Upper lobe of left lung (tissue), 6 donors: ENCODE results near the gene RGS11. TPM values are rescaled to one million over a fixed set of nuclear protein-coding genes. Genes with fewer than 3 reads are reported as not detected.
A peak's percentile ranks its signal among the peaks of the same experiment; 100 is the strongest.

Source experiments
- ATAC-seq, 2 donors: fragments of 200-7000 bp; cut with Tn5 transposase; one replicate each; pipeline ENCODE4 v1.9.1; 2022; ENCODE audit warnings: mild to moderate bottlenecking in 2 of 2, moderate library complexity in 2 of 2; ENCODE audit not compliant: low FRiP score in 2 of 2
- DNase-seq, 2 donors: peaks; one replicate each; pipeline ENCODE4 v3.0.0-alpha.2; 2019 to 2020
- H3K27ac ChIP-seq, 4 donors: fragments of 200-600 bp; sonication (generic); one replicate each; pipeline ENCODE4 v1.5.1; 2016 to 2019
- H3K27me3 ChIP-seq, 4 donors: fragments of 200-600 bp; sonication (generic); one replicate each; pipeline ENCODE4 v1.5.1; 2017 to 2019
- H3K36me3 ChIP-seq, 4 donors: fragments of 200-600 bp; sonication (generic); one replicate each; pipeline ENCODE4 v1.5.1; 2016 to 2019
- H3K4me1 ChIP-seq, 4 donors: fragments of 200-600 bp; sonication (generic); one replicate each; pipeline ENCODE4 v1.5.1; 2018 to 2019
- H3K4me3 ChIP-seq, 4 donors: fragments of 200-600 bp; sonication (generic); one replicate each; pipeline ENCODE4 v1.5.1; 2017 to 2019; ENCODE audit warnings: mild to moderate bottlenecking in 2 of 4, moderate library complexity in 1 of 4
- H3K9me3 ChIP-seq, 4 donors: fragments of 200-600 bp; sonication (generic); one replicate each; pipeline ENCODE4 v1.5.1; 2018 to 2019
- EP300 ChIP-seq, 4 donors: sonication (generic); formaldehyde crosslinking; IDR thresholded peaks; one replicate each; pipeline ENCODE4 v1.5.1; 2017; ENCODE audit warnings: antibody characterized with exemption in 4 of 4, control low read depth in 2 of 4
- POLR2A ChIP-seq, 4 donors: fragments of 450-650 bp; IDR thresholded peaks; one replicate each; pipeline ENCODE4 v1.5.1; 2016 to 2017; ENCODE audit warnings: antibody characterized with exemption in 4 of 4, mild to moderate bottlenecking in 2 of 4
- POLR2AphosphoS5 ChIP-seq, 2 donors: sonication (generic); formaldehyde crosslinking; IDR thresholded peaks; one replicate each; pipeline ENCODE4 v1.5.1; 2017; ENCODE audit warnings: antibody characterized with exemption in 2 of 2
- WGBS, 2 donors: methylation state at CpG; one replicate each; pipeline ENCODE4 v1.1.5; 2017 to 2018; 5-methylcytosine and 5-hydroxymethylcytosine counted together
- total RNA-seq, 6 donors: library from RNA; depleted of rRNA in 4 of 6; stranded (reverse); fragments of >200 nt in 4 of 6; gene quantifications; one replicate each; pipeline versions ENCODE4 v1.1.0 to v1.2.1, GENCODE V29; 2016 to 2021
- TF ChIP-seq, protein P1 (sequence below), 6 experiments: fragments of 450-650 bp in 4 of 6; fragments of 200-600 bp in 2 of 6; sonication (generic) in 2 of 6; IDR thresholded peaks; one replicate each; pipeline ENCODE4 v1.5.1; 2016 to 2019; ENCODE audit warnings: antibody characterized with exemption in 6 of 6
- donor health status: DM: no; HTN: no; CAD: no; lungs with moderate emphysema.
- donor health status: DM: no; HTN: yes; CAD: no; lungs with severe emphysema.

The RGS11 gene
- total RNA-seq, 6 donors from 2014 or later = 1.9 to 16.8 (median 5.5) TPM

DNA sequence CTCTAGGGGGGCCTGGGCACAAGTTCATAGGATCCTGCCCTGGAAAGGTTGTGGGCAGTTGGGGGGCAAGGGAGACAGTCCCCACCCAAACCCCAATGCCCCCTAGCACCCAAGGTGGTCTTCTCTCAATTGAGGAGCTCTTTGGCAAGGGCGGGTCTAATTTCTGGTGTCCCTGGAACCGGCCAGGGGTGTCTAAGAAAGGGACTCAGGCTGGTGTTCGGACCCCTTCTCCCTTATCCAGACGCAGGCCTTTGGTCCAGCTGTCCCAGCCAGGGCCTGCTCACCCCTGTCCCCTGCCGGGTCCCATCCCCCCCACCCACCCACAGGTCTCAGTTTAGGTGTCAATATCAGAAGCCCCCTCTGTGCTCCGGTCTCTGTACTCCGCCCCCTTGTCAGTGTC lies 3.8 kb upstream of the RGS11 start:
- Histone ChIP-seq H3K4me3 (no peak overlapping the region), H3K27ac (no peak overlapping the region), H3K4me1 (peaks cover 19 to 44% (median 22%) of the 10 kb centered on the region in 4 donors), H3K27me3 (peaks cover 2 to 44% (median 24%) of the 10 kb centered on the region in 4 donors), H3K36me3 (no peaks in the 10 kb centered on the region), H3K9me3 (no peaks in the 10 kb centered on the region)
- 62 to 76% methylated on average over 5 to 7 of the region's 7 CpGs for WGBS, 2 donors
- TF ChIP-seq POLR2A (IDR thresholded peaks at IDR 0.05) (no peak), EP300 (IDR thresholded peaks at IDR 0.05) (no peak), POLR2AphosphoS5 (IDR thresholded peaks at IDR 0.05) (no peak)
- TF ChIP-seq, protein P1, sequence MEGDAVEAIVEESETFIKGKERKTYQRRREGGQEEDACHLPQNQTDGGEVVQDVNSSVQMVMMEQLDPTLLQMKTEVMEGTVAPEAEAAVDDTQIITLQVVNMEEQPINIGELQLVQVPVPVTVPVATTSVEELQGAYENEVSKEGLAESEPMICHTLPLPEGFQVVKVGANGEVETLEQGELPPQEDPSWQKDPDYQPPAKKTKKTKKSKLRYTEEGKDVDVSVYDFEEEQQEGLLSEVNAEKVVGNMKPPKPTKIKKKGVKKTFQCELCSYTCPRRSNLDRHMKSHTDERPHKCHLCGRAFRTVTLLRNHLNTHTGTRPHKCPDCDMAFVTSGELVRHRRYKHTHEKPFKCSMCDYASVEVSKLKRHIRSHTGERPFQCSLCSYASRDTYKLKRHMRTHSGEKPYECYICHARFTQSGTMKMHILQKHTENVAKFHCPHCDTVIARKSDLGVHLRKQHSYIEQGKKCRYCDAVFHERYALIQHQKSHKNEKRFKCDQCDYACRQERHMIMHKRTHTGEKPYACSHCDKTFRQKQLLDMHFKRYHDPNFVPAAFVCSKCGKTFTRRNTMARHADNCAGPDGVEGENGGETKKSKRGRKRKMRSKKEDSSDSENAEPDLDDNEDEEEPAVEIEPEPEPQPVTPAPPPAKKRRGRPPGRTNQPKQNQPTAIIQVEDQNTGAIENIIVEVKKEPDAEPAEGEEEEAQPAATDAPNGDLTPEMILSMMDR (IDR thresholded peaks at IDR 0.05) = no peak
- ATAC-seq (no peak), DNase-seq (no peak)

DNA sequence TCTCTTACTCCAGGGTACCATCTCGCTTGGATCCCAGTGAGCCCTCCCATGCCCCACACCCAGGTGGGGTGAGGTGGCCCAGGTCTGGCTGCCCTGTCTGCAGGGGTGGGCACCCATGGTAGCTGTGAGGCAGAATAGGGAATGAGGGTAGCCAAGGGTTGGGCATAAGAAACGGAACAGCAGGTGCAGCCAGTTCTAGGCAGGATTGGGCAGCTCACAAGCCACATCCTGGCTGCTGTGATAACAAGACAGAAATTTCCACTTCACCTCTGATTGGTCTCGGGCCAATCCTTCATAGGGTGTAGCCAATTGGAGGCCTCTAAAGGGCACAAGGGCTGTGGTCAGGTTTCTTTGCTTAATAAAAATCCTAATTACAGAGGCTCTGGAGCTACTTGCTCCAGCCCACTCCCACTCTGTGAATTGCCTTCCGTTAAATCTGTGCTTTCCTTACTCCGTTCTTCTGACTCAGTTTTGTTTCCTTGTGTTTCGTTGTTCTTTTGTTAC lies 3.2 kb upstream of the RGS11 start:
- H3K27me3 ChIP-seq = peaks cover 2 to 46% (median 24%) of the 10 kb centered on the region in 4 donors

DNA sequence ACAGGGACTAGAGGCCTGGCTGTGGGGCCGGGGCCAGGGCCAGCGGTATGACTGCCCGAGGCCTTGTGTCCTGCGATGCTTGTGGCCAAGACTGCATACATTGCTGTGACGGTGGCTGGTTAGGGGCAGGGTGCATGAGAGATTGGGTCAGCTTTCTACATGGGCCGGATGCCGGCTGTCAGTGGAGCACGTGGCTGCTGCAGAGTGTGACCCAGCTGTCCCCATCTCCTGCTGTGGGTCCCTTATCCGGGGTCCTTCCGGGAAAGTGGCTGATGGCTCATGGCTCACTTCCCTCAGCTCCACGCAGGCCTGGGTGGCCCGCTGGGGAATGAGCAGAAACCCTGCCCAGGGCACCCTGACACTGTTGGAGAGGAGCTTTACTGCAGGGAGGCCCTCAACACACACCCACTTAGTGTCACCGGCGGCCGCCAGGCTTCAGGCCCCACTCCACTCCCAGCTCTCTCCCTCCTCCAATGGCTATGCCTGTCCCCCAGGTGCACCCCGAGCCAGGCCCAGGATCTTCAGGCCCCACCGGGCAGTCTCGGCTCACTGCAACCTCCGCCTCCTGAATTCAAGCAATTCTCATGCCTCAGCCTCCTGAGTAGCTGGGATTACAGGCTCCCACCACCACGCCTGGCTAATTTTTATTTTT lies 808 bp upstream of the RGS11 start:
- ATAC-seq (no peak), DNase-seq (peak in 1 of 2 donors; percentile 79)
- WGBS, 2 donors = 71 to 78% methylated on average over 13 to 17 of the region's 20 CpGs
- Histone ChIP-seq H3K27ac (peak overlapping the region in 2 of 4 donors; percentile 34 to 75), H3K36me3 (no peaks in the 10 kb centered on the region), H3K9me3 (no peaks in the 10 kb centered on the region), H3K4me3 (no peak overlapping the region), H3K4me1 (peaks cover 19 to 39% (median 22%) of the 10 kb centered on the region in 4 donors), H3K27me3 (peaks cover 2 to 39% (median 18%) of the 10 kb centered on the region in 4 donors)
- TF ChIP-seq POLR2A (IDR thresholded peaks at IDR 0.05) (peak in 1 of 4 donors; percentile 8), POLR2AphosphoS5 (IDR thresholded peaks at IDR 0.05) (no peak), EP300 (IDR thresholded peaks at IDR 0.05) (no peak)

More for the DNA sequence above, 3.2 kb upstream of the RGS11 start:
- TF ChIP-seq, protein P1 (IDR thresholded peaks at IDR 0.05) = no peak
- no peak for TF ChIP-seq EP300 (IDR thresholded peaks at IDR 0.05)
- TF ChIP-seq POLR2A (IDR thresholded peaks at IDR 0.05) = no peak
- no peak for TF ChIP-seq POLR2AphosphoS5 (IDR thresholded peaks at IDR 0.05)
- no peak for ATAC-seq
- 46 to 48% methylated on average over 5 to 6 of the region's 6 CpGs for whole genome bisulfite sequencing, 2 donors
- peak; percentile 38 to 45 for DNase-seq
- H3K9me3 ChIP-seq = no peaks in the 10 kb centered on the region
- peaks cover 19 to 44% (median 22%) of the 10 kb centered on the region in 4 donors for H3K4me1 ChIP-seq
- H3K36me3 ChIP-seq = no peaks in the 10 kb centered on the region
- no peak overlapping the region for H3K4me3 ChIP-seq
- H3K27ac ChIP-seq = no peak overlapping the region

DNA sequence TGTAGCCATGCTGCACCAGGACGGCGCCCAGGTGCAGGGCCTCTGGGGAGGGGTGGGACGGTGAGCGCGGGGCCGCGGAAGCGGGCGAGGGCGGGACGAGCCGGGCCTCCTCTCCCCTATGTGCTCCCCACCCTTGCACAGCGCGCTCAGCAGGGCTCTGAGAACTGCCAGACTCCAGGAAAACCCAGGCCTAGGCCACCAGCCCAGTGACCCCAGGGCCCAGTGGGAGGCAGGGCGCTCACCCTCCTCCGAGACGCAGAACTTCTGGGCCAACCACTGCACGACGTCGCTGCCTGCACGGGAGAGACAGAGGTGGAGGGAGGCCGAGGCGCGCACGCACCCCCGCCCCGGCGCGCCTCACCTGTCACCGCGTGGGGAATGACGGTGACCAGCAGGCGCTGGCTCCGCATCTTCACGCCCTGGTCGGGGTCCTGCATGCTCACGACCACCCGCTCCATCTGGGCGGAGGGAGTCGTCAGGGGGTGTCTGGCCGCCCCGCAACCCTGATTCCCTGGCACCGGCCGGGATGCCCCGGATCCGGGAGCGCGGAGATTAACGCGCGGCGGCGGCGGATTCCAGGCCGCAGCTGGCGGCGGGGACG lies 603 bp downstream of the RGS11 start:
- Histone ChIP-seq H3K27ac (no peak overlapping the region), H3K4me1 (peaks cover 13 to 27% (median 15%) of the 10 kb centered on the region in 4 donors), H3K36me3 (no peaks in the 10 kb centered on the region), H3K4me3 (peak overlapping the region; percentile 25 to 51 (median 49)), H3K9me3 (no peaks in the 10 kb centered on the region), H3K27me3 (peaks cover 0 to 28% (median 8%) of the 10 kb centered on the region in 4 donors)
- 8 to 10% methylated on average over 2 to 14 of the region's 58 CpGs for WGBS, 2 donors
- ATAC-seq (no peak), DNase-seq (peak in 1 of 2 donors; percentile 84)
- no peak for TF ChIP-seq EP300 (IDR thresholded peaks at IDR 0.05)
- TF ChIP-seq, protein P1 (IDR thresholded peaks at IDR 0.05) = no peak
- TF ChIP-seq POLR2AphosphoS5 (IDR thresholded peaks at IDR 0.05) = no peak
- TF ChIP-seq POLR2A (IDR thresholded peaks at IDR 0.05) = no peak
